Measurements from ENCODE around the gene ZNF664. TPM values are rescaled to one million over a fixed set of nuclear protein-coding genes. Genes with fewer than 3 reads are reported as not detected.

ZNF664 gene
- total and polyA plus RNA-seq, 9 of the 15 experiments (the other 6 are each of a cell fraction or from before 2014, with no cell fraction given): 3.3 to 101 (median 63.6) TPM

DNA sequence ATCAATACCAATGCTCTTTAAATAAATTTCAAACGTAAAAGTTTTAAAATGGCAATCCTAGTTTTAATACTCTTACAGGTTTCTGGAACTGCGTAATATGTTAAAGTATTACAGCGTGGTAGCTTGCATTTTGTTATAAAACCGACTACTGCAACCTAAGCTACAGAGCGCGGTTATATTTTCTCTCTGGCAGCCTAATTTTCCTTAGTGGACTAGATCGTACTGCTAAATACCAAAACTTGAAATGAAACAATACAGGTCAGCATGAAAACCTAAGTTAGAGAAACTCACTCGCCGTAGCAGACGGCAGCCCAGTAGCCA is 1.6 kb upstream of the ZNF664 start:
- Histone ChIP-seq H3K4me3 (peak overlapping the region; percentile 65), H3K9ac (ENCODE audit: insufficient read depth in 1 of 2, low read depth in 2 of 2, low read length in 2 of 2) (peak overlapping the region; percentile 62 to 92; a peak in 3 of 4 replicates), H2AFZ (ENCODE audit: low read depth, low read length) (peak overlapping the region; percentile 60), H3K4me1 (replicated peaks in 1 of 2; ENCODE audit: control insufficient read depth in 2 of 2, insufficient read depth in 2 of 2, low read length in 2 of 2) (peaks cover 16 to 30% of the 10 kb centered on the region in 2 experiments; a peak in 4 of 5 replicates), H3K9me1 (ENCODE audit: control insufficient read depth, insufficient read depth, low read length) (peaks cover 2% of the 10 kb centered on the region), H4K20me1 (replicated peaks; ENCODE audit: control insufficient read depth, insufficient read depth, low read length) (0 out of 2 replicates have a peak, but pooled peaks cover 3% of the 10 kb centered on the region), H3K27ac (ENCODE audit: extremely low read depth, low read depth, low read length) (peak overlapping the region; percentile 55; the same call in 1 of the 3 replicates), H3K79me2 (ENCODE audit: control insufficient read depth, insufficient read depth, low read length) (peaks cover 42% of the 10 kb centered on the region), H3K36me3 (ENCODE audit: control insufficient read depth, insufficient read depth, low read length) (peaks cover 15% of the 10 kb centered on the region; the same call in 2 of the 3 replicates), H3K9me3 (replicated peaks; ENCODE audit: control insufficient read depth, insufficient read depth, low read depth, low read length) (no peaks in the 10 kb centered on the region), H3K4me2 (ENCODE audit: insufficient read depth, low read length) (peak overlapping the region; percentile 85), H3K27me3 (ENCODE audit: control insufficient read depth in 2 of 2, insufficient read depth in 2 of 2, low read length in 2 of 2) (no peaks in the 10 kb centered on the region)
- WGBS (ENCODE audit: insufficient coverage, low coverage, missing lambda C conversion rate): 43% methylated on average over 10 of the region's 10 CpGs
- DNase-seq (ENCODE audit: extremely low read depth in 1 of 4, low spot score in 3 of 4): no peak
- ChIA-PET POLR2A (interaction anchor here (0.6 to 1.0 kb wide), 4 partner anchors 28 to 939 kb away, joined by 3 to 4 read pairs (median 3); no protein-coding TSS in a partner anchor), CTCF (ENCODE audit: low intra/inter-chr PET ratio) (no interaction called here)
- TF ChIP-seq, protein P1, sequence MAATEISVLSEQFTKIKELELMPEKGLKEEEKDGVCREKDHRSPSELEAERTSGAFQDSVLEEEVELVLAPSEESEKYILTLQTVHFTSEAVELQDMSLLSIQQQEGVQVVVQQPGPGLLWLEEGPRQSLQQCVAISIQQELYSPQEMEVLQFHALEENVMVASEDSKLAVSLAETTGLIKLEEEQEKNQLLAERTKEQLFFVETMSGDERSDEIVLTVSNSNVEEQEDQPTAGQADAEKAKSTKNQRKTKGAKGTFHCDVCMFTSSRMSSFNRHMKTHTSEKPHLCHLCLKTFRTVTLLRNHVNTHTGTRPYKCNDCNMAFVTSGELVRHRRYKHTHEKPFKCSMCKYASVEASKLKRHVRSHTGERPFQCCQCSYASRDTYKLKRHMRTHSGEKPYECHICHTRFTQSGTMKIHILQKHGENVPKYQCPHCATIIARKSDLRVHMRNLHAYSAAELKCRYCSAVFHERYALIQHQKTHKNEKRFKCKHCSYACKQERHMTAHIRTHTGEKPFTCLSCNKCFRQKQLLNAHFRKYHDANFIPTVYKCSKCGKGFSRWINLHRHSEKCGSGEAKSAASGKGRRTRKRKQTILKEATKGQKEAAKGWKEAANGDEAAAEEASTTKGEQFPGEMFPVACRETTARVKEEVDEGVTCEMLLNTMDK (IDR thresholded peaks at IDR 0.05; ENCODE audit: borderline replicate concordance, insufficient read depth, low read depth, low read length, poor library complexity, severe bottlenecking): no peak
- TF ChIP-seq, protein P2, sequence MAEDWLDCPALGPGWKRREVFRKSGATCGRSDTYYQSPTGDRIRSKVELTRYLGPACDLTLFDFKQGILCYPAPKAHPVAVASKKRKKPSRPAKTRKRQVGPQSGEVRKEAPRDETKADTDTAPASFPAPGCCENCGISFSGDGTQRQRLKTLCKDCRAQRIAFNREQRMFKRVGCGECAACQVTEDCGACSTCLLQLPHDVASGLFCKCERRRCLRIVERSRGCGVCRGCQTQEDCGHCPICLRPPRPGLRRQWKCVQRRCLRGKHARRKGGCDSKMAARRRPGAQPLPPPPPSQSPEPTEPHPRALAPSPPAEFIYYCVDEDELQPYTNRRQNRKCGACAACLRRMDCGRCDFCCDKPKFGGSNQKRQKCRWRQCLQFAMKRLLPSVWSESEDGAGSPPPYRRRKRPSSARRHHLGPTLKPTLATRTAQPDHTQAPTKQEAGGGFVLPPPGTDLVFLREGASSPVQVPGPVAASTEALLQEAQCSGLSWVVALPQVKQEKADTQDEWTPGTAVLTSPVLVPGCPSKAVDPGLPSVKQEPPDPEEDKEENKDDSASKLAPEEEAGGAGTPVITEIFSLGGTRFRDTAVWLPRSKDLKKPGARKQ (CRISPR knock-in tag; IDR thresholded peaks at IDR 0.05): peak; percentile 33; the same call in 1 of the 2 replicates
- intact Hi-C loops (cut with micrococcal nuclease) (no loop called here), in situ Hi-C loops (cut with MboI) (no loop called here)
- FAIRE-seq: no peak
- BruUV-seq (replicated peaks): TSS peak; percentile 53
- no peak for ATAC-seq
